Stimulated activated naive CD8-positive, alpha-beta T cell treated with anti-CD3 and anti-CD28 coated beads, Interleukin-15, amount 100 ng/mL, for 72 hours (primary cell): ENCODE measurements around the gene CHI3L2.

Source experiments
- ATAC-seq: fragments of 150-1000 bp; cut with Tn5 transposase; 2 replicates; pipeline ENCODE4 v1.10.0; 2021; ENCODE audit warnings: mild to moderate bottlenecking, moderate library complexity
- DNase-seq, 2 donors: peaks; one replicate each; pipeline ENCODE4 v3.0.0; 2021 to 2022
- H3K27ac Mint-ChIP-seq, 2 donors: one replicate each; pipeline ENCODE4 v1.8.0; 2022; ENCODE audit warnings: mild to moderate bottlenecking in 2 of 2, mixed read lengths in 2 of 2, moderate library complexity in 2 of 2
- H3K27me3 Mint-ChIP-seq: one replicate; pipeline ENCODE4 v1.8.0; 2022; ENCODE audit warnings: mixed read lengths
- H3K4me1 Mint-ChIP-seq: one replicate; pipeline ENCODE4 v1.8.0; 2022; ENCODE audit warnings: mild to moderate bottlenecking, mixed read lengths
- H3K4me3 Mint-ChIP-seq, 2 donors: one replicate each; pipeline ENCODE4 v1.8.0; 2022; ENCODE audit warnings: mild to moderate bottlenecking in 2 of 2, mixed read lengths in 2 of 2, moderate library complexity in 1 of 2
- H3K9me3 Mint-ChIP-seq, 2 donors: one replicate each; pipeline ENCODE4 v1.8.0; 2022; ENCODE audit warnings: mixed read lengths in 2 of 2

CHI3L2 gene

DNA sequence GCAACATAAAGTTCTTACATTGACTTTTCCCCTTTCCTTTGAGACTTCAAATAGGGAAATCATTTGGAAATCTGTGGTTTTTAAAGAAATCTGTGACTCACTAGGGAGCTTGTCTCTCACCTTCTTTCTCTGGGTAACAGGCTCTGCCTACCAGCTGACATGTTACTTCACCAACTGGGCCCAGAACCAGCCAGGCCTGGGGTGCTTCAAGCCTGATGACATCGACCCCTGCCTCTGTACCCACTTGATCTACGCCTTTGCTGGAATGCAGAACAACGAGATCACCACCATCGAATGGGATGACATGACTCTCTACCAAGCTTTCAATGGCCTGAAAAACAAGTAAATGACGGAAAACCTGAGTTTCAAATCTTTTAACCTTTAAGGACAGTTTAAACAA is 53.9 kb downstream of the CHI3L2 start:
- no peak for ATAC-seq
- DNase-seq: no peak
- H3K9me3 Mint-ChIP-seq: peaks cover 12 to 13% of the 10 kb centered on the region in 2 donors
- H3K27ac Mint-ChIP-seq: no peak overlapping the region
- no peak overlapping the region for H3K4me3 Mint-ChIP-seq
- H3K27me3 Mint-ChIP-seq: no peaks in the 10 kb centered on the region
- H3K4me1 Mint-ChIP-seq: peaks cover 15% of the 10 kb centered on the region

DNA sequence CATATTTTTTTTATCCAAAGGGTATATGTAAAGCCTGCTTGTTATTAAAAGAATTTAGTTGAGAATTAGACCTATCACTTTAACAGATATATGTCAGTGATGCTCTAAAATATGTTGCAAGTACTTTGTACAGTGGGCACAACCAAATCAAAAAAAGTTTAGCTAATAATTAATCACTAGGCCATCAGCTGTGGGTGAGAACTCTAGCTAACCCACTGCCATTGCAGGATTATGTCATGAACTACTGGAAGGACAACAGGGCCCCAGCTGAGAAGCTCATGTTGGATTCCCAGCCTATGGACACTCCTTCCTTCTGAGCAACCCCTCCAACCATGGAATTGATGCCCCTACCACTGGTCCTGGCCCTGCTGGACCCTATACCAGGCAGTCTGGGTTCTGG is 56.3 kb downstream of the CHI3L2 start:
- DNase-seq (no peak), ATAC-seq (no peak)
- no peak overlapping the region for H3K4me3 Mint-ChIP-seq
- peaks cover 6% of the 10 kb centered on the region for H3K4me1 Mint-ChIP-seq
- no peak overlapping the region for H3K27ac Mint-ChIP-seq
- H3K27me3 Mint-ChIP-seq: no peaks in the 10 kb centered on the region
- H3K9me3 Mint-ChIP-seq: peaks cover 5 to 6% of the 10 kb centered on the region in 2 donors

DNA sequence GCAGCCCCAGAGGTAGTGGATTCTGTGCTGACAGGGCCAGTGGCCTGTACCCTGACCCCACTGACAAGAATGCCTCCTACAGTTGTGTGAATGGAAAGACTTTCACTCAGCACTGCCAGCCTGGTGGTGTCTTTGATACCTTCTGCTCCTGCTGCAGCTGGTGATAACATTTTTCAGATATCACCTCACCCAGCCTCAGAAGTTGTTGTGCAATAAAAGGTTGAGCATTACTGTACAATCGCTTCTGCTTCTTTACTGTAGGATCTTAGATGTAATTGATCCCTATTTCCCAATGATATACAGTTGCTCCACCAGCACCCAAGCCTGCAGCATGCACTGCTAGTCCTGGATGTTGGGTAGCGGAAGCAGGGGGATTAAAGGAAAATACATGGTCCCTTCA is 58.4 kb downstream of the CHI3L2 start:
- H3K9me3 Mint-ChIP-seq: no peaks in the 10 kb centered on the region
- no peaks in the 10 kb centered on the region for H3K4me1 Mint-ChIP-seq
- H3K27me3 Mint-ChIP-seq: no peaks in the 10 kb centered on the region
- no peak overlapping the region for H3K4me3 Mint-ChIP-seq
- H3K27ac Mint-ChIP-seq: no peak overlapping the region
- DNase-seq (no peak), ATAC-seq (no peak)

DNA sequence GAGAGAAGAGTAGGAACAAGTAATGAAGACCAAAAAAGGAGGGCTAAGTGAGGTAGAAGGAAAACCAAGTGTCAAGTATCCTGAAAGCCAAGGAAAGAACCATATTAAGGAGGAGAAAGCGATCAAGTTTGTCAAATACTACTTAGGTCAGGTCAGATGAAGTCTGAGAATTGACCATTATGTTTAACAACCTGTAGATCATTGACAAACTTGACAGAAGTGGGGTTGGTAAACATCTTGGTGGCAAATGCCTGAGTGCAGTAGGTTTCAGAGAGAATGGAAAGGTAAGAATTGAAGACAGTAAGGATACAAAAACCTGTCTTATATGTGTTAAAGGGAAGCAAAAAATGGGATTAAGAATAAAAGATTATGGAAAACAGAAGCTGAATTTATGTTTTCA is 59.4 kb downstream of the CHI3L2 start:
- Mint-ChIP-seq H3K9me3 (no peaks in the 10 kb centered on the region), H3K27ac (no peak overlapping the region), H3K4me1 (no peaks in the 10 kb centered on the region), H3K4me3 (no peak overlapping the region), H3K27me3 (no peaks in the 10 kb centered on the region)
- ATAC-seq: no peak
- no peak for DNase-seq

DNA sequence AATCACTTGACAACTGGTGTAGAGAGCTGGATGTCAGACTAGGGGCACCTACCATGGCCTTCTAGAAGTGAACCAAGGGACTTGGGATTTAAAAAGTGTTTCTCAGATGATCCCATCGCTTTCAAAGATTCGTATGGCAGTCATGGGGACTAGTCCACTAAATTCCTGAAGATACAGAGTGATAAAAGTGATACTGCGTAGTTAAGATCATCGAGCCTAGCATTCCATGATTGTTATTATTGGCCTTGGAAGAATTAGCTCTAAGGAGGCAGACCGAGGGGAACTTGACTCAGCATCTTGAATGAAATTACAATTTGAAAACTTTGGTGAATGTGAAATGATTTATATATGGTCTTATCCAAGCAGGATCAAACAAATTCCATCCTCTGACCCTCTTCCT is 61.9 kb downstream of the CHI3L2 start:
- DNase-seq: no peak
- Mint-ChIP-seq H3K4me3 (no peak overlapping the region), H3K27me3 (no peaks in the 10 kb centered on the region), H3K4me1 (no peaks in the 10 kb centered on the region), H3K9me3 (no peaks in the 10 kb centered on the region), H3K27ac (no peak overlapping the region)
- no peak for ATAC-seq

DNA sequence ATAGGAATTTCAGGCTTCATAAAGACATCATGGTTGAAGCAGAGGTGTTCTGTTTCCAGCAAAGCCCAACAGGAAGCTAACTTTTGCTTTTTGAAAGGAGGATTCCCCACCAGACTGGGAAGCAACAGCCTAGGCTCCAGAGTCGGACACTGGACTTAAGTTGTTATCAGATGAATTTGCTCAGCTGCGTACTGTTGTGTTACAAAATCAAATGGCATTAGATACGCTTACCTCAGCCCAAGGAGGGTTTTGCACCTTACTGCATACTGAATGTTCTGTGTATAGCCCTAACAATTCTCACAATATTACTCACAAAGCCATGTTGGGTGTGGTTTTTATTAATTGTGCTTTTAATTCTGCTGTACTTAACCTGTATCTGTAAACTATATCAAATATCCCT is 62.6 kb downstream of the CHI3L2 start:
- no peak overlapping the region for H3K4me3 Mint-ChIP-seq
- DNase-seq: no peak
- no peaks in the 10 kb centered on the region for H3K4me1 Mint-ChIP-seq
- no peaks in the 10 kb centered on the region for H3K9me3 Mint-ChIP-seq
- no peaks in the 10 kb centered on the region for H3K27me3 Mint-ChIP-seq
- no peak for ATAC-seq
- H3K27ac Mint-ChIP-seq: no peak overlapping the region

DNA sequence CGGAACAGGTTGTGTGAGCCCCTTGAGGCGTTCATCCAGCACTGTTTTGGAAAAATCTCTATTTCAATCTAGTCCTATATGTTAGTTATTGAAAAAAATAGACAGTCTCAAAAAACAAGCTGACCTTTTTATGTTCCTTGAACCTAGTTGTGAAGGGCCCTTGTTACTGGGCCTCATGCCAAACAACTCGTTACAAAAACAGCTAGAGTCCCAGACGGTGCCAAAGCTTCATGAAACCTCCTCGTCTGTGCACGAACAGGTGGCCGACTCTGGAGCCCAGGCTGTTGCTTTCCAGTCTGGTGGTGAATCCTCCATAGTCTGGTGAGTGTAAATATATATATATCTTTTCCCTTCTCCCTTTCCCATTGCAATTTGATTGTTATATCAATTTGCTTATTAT is 63.1 kb downstream of the CHI3L2 start, which contains the start of gene CHIA:
Gene CHIA (plus strand): TSS at position 222 of the 400 bp plus-strand sequence. CDS start 19,617 bp downstream, outside the sequence.
- ATAC-seq (no peak), DNase-seq (no peak)
- Mint-ChIP-seq H3K27me3 (no peaks in the 10 kb centered on the region), H3K27ac (no peak within 1 kb of the TSS), H3K9me3 (no peaks in the 10 kb centered on the region), H3K4me3 (no peak within 1 kb of the TSS), H3K4me1 (no peaks in the 10 kb centered on the region)
